Tibial nerve (tissue), 4 donors: Measurements from ENCODE around the gene ALG14. TPM values are rescaled to one million over a fixed set of nuclear protein-coding genes. Genes with fewer than 3 reads are reported as not detected.
"Not testable (repeated sequence)": the region's sequence is repeated elsewhere in the genome, so short reads cannot be mapped to it uniquely, and the experiment has no call there.

ENCODE experiments used
- DNase-seq, 2 donors: peaks; one replicate each; pipeline ENCODE4 v3.0.0-alpha.2; 2019; ENCODE audit warnings: low spot score in 2 of 2
- H3K27ac ChIP-seq, 4 donors: fragments of 200-600 bp; sonication (generic) in 3 of 4; one replicate each; pipeline ENCODE4 v1.5.1; 2017 to 2019; ENCODE audit warnings: mild to moderate bottlenecking in 1 of 4
- H3K27me3 ChIP-seq, 2 donors: fragments of 200-600 bp; sonication (generic) in 1 of 2; one replicate each; pipeline versions ENCODE4 v1.5.1 to v1.6.0; 2017 to 2019
- H3K36me3 ChIP-seq, 3 donors: fragments of 200-600 bp; sonication (generic); one replicate each; pipeline ENCODE4 v1.5.1; 2018 to 2019
- H3K4me1 ChIP-seq, 4 donors: fragments of 200-600 bp; sonication (generic) in 3 of 4; one replicate each; pipeline ENCODE4 v1.5.1; 2017 to 2019
- H3K4me3 ChIP-seq, 4 donors: fragments of 200-600 bp; sonication (generic) in 3 of 4; one replicate each; pipeline ENCODE4 v1.5.1; 2017 to 2019; ENCODE audit warnings: mild to moderate bottlenecking in 1 of 4, moderate library complexity in 1 of 4
- H3K9me3 ChIP-seq, 4 donors: fragments of 200-600 bp; sonication (generic) in 3 of 4; one replicate each; pipeline ENCODE4 v1.5.1; 2017 to 2019
- EP300 ChIP-seq, 2 donors: sonication (generic); formaldehyde crosslinking; IDR thresholded peaks; one replicate each; pipeline ENCODE4 v1.6.1; 2017; ENCODE audit warnings: antibody characterized with exemption in 2 of 2, mild to moderate bottlenecking in 1 of 2
- POLR2A ChIP-seq, 2 donors: fragments of 450-650 bp; IDR thresholded peaks; one replicate each; pipeline ENCODE4 v1.6.1; 2017; ENCODE audit warnings: antibody characterized with exemption in 2 of 2, mild to moderate bottlenecking in 2 of 2, moderate library complexity in 2 of 2
- WGBS, 2 donors: methylation state at CpG; one replicate each; pipeline ENCODE4 v1.1.5; 2018; 5-methylcytosine and 5-hydroxymethylcytosine counted together
- total RNA-seq, 4 donors: library from RNA; depleted of rRNA; stranded (reverse); fragments of >200 nt; gene quantifications; one replicate each; pipeline ENCODE4 v1.1.0, GENCODE V29; 2016
- TF ChIP-seq, protein P1 (sequence below), 5 experiments: fragments of 200-600 bp in 3 of 5; fragments of 450-650 bp in 2 of 5; sonication (generic) in 3 of 5; IDR thresholded peaks; one replicate each; pipeline ENCODE4 v1.5.1; 2016 to 2019; ENCODE audit warnings: antibody characterized with exemption in 5 of 5, mild to moderate bottlenecking in 3 of 5, moderate library complexity in 2 of 5

Gene ALG14
- total RNA-seq, 4 donors from 2014 or later, result 1.1 to 1.6 (median 1.5) TPM

DNA sequence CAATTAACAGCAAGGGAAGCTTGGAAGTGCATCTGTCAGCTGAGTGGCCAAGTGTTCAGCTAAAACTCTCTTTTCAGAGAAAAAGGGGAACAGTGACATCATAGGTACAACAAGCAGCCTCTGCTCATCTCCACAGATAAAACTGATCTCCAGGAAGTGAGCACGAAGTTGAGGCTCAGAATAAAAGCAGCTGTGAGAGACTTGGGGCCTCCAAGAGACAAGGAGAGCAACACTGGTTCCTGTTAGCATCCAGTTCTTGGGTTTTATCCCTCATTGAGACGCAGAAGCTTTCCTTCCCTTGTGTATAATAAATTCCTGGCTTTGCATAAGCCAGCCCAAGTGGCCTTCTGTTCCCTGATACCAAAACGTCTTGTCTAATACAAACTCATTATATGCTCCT, 125.9 kb downstream of the ALG14 start:
- H3K36me3 ChIP-seq, result no peaks in the 10 kb centered on the region
- peak overlapping the region in 2 of 4 donors; percentile 25 to 70 for H3K27ac ChIP-seq
- H3K4me1 ChIP-seq, result peaks cover 0 to 16% (median 5%) of the 10 kb centered on the region in 4 donors
- no peak for DNase-seq
- no peak overlapping the region for H3K4me3 ChIP-seq
- H3K9me3 ChIP-seq, result no peaks in the 10 kb centered on the region
- 41% methylated on average over 3 of the region's 3 CpGs for WGBS, 2 donors
- H3K27me3 ChIP-seq, result no peaks in the 10 kb centered on the region
- no peak for TF ChIP-seq EP300 (IDR thresholded peaks at IDR 0.05)
- TF ChIP-seq, protein P1, sequence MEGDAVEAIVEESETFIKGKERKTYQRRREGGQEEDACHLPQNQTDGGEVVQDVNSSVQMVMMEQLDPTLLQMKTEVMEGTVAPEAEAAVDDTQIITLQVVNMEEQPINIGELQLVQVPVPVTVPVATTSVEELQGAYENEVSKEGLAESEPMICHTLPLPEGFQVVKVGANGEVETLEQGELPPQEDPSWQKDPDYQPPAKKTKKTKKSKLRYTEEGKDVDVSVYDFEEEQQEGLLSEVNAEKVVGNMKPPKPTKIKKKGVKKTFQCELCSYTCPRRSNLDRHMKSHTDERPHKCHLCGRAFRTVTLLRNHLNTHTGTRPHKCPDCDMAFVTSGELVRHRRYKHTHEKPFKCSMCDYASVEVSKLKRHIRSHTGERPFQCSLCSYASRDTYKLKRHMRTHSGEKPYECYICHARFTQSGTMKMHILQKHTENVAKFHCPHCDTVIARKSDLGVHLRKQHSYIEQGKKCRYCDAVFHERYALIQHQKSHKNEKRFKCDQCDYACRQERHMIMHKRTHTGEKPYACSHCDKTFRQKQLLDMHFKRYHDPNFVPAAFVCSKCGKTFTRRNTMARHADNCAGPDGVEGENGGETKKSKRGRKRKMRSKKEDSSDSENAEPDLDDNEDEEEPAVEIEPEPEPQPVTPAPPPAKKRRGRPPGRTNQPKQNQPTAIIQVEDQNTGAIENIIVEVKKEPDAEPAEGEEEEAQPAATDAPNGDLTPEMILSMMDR (IDR thresholded peaks at IDR 0.05), result no peak
- no peak for TF ChIP-seq POLR2A (IDR thresholded peaks at IDR 0.05)

DNA sequence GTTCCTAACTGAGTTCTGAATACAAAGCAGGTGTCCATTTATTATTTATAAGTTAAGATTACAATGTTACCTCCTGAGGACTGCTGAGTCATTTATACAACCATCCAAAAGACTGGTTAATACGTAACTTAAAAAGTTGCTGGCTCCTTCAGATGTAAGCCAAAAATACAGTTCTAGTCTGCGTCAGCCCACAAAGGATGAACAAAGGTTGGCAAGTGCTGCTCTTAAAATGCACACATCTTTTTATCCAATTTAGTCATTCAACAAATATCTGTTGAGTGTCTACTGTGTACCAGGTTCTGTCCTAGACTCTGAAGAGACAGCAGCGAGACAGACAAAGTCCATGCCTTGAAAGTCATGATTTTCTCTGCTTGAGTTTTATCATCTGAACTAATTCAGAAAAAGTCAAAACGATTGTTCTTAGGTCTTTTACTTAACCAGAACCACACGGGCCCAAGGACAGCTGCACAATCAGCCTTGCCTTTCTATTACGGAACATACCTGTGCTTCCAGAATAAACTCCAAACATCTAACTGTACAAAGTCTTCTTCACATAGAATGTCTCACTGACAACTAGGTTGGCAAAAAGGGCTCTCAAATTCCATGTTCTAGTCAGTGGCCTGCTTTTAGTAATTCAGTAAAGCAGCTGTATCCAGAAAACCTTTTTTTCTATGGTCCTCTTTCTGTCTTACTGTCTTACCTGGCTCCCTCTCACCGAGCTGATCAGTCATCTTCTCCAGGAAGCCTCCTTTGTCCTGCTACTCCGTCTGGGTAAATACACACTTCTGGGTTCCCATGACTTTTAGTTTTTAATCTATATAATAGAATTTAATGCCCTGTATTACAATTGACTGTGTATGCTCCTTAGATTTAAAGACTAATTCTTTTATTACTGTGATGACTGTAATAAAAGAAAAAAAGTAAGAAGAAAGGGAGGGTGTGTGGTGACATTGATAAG, 130.3 kb downstream of the ALG14 start:
- no peaks in the 10 kb centered on the region for H3K9me3 ChIP-seq
- no peak overlapping the region for H3K27ac ChIP-seq
- 77 to 83% methylated on average over 8 of the region's 8 CpGs for WGBS, 2 donors
- H3K27me3 ChIP-seq, result no peaks in the 10 kb centered on the region
- no peak for TF ChIP-seq EP300 (IDR thresholded peaks at IDR 0.05)
- TF ChIP-seq, protein P1 (IDR thresholded peaks at IDR 0.05), result no peak
- no peak for DNase-seq
- H3K4me3 ChIP-seq, result no peak overlapping the region
- H3K4me1 ChIP-seq, result peaks cover 0 to 36% (median 8%) of the 10 kb centered on the region in 4 donors
- H3K36me3 ChIP-seq, result no peaks in the 10 kb centered on the region

DNA sequence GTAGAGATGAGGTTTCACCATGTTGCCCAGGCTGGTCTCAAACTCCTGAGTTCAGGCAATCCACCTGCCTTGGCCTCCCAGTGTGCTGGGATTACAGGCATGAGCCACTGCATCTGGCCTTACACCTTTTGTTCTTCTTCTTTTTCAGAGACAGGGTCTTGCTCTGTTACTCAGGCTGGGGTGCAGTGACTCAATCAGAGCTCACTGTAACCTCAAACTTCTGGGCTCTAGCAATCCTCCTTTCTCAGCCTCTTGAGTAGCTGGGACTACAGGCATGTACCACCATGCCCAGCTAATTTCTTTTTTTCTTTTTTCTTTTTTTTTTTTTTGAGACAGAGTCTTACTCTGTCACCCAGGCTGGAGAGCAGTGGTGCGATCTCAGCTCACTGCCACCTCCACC, 131.3 kb downstream of the ALG14 start:
- not testable (repeated sequence) for DNase-seq, H3K9me3 ChIP-seq, H3K4me3 ChIP-seq, H3K27me3 ChIP-seq, H3K36me3 ChIP-seq, H3K27ac ChIP-seq
- 94 to 100% methylated on average over 1 of the region's 1 CpG for WGBS, 2 donors
- H3K4me1 ChIP-seq, result peaks cover 0 to 35% (median 9%) of the 10 kb centered on the region in 4 donors

DNA sequence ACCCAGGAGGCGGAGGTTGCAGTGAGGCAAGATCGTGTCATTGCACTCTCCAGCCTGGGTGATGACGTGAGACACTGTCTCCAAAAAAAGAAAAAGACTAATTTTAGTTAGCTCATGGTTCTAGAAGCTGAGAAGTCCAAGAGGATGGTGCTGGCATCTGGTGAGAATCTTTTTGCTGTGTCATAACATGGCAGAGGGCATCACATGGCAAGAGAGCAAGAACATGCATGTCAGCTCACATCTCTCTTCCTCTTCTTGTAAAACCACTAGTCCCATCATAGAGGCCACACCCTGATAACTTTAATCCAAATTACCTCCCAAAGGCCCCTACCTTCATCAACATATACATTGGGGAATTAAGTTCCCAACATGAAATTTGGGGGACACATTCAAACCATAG, 132.0 kb downstream of the ALG14 start:
- H3K4me3 ChIP-seq, result no peak overlapping the region
- WGBS, 2 donors, result 90 to 97% methylated on average over 3 of the region's 3 CpGs

DNA sequence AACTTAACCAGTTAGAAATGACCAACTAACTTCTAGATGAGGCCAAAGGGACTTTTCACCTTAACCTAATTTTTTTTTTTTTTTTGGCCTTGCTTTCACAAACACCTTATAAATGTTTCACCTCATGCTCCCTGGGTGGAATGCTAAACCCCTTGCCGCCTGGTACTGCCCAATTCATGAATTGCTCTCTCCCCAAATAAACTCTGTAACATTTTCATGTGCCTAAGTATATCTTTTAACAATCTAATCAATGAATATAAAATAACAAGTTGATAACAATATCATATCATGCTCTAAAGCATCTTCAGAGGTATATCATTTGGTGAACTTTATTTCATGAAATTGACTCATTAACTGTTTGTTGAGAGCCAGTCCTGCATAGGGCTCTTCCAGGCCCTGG, 134.9 kb downstream of the ALG14 start:
- 44 to 97% methylated on average over 1 of the region's 1 CpG for WGBS, 2 donors
- peaks cover 0 to 10% (median 0%) of the 10 kb centered on the region in 3 donors for H3K36me3 ChIP-seq
- TF ChIP-seq EP300 (IDR thresholded peaks at IDR 0.05), result no peak
- H3K27me3 ChIP-seq, result no peaks in the 10 kb centered on the region
- H3K4me1 ChIP-seq, result peaks cover 0 to 50% (median 9%) of the 10 kb centered on the region in 4 donors
- no peaks in the 10 kb centered on the region for H3K9me3 ChIP-seq
- H3K4me3 ChIP-seq, result no peak overlapping the region
- no peak for DNase-seq
- H3K27ac ChIP-seq, result peak overlapping the region in 2 of 4 donors; percentile 27 to 67

More for the DNA sequence above, 132.0 kb downstream of the ALG14 start:
- H3K9me3 ChIP-seq, result no peaks in the 10 kb centered on the region
- DNase-seq, result no peak
- peaks cover 0 to 41% (median 9%) of the 10 kb centered on the region in 4 donors for H3K4me1 ChIP-seq
- no peaks in the 10 kb centered on the region for H3K27me3 ChIP-seq
- H3K27ac ChIP-seq, result no peak overlapping the region
- TF ChIP-seq, protein P1 (IDR thresholded peaks at IDR 0.05), result no peak
- no peak for TF ChIP-seq POLR2A (IDR thresholded peaks at IDR 0.05)
- no peak for TF ChIP-seq EP300 (IDR thresholded peaks at IDR 0.05)
- H3K36me3 ChIP-seq, result no peaks in the 10 kb centered on the region
